ENCODE results near the gene SPATA17.
A peak's percentile ranks its signal among the peaks of the same experiment; 100 is the strongest.

Gene SPATA17

DNA sequence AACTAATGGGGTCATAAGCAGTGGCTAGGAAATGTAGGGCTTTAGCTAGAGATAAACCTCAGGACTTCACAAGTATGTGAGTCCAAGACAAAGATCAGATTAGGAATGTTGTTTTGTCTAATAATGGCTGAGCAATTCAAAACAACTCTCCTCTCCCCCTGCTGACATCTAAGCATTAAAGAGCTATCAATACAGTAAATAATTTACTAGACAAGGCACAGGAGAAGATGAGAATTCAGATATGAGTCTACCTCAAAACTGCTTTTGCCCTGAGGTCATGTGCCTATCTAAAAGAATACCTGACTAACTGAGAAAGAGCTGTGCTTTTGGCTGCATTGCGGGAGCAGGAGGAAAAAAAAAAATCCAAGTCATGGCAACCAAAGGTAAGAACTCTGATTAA lies 86.8 kb downstream of the SPATA17 start:
- Histone ChIP-seq H3K36me3 (no peaks in the 10 kb centered on the region), H3K9me3 (ENCODE audit: severe bottlenecking) (no peaks in the 10 kb centered on the region), H3K27ac (no peak overlapping the region), H3K27me3 (ENCODE audit: insufficient read depth, low read depth, severe bottlenecking) (no peaks in the 10 kb centered on the region), H3K4me3 (ENCODE audit: low read depth, low read length) (no peak overlapping the region)
- DNase-seq = no peak
- TF ChIP-seq, protein P1, sequence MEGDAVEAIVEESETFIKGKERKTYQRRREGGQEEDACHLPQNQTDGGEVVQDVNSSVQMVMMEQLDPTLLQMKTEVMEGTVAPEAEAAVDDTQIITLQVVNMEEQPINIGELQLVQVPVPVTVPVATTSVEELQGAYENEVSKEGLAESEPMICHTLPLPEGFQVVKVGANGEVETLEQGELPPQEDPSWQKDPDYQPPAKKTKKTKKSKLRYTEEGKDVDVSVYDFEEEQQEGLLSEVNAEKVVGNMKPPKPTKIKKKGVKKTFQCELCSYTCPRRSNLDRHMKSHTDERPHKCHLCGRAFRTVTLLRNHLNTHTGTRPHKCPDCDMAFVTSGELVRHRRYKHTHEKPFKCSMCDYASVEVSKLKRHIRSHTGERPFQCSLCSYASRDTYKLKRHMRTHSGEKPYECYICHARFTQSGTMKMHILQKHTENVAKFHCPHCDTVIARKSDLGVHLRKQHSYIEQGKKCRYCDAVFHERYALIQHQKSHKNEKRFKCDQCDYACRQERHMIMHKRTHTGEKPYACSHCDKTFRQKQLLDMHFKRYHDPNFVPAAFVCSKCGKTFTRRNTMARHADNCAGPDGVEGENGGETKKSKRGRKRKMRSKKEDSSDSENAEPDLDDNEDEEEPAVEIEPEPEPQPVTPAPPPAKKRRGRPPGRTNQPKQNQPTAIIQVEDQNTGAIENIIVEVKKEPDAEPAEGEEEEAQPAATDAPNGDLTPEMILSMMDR (IDR thresholded peaks at IDR 0.05; ENCODE audit: low read depth, low read length) = no peak

DNA sequence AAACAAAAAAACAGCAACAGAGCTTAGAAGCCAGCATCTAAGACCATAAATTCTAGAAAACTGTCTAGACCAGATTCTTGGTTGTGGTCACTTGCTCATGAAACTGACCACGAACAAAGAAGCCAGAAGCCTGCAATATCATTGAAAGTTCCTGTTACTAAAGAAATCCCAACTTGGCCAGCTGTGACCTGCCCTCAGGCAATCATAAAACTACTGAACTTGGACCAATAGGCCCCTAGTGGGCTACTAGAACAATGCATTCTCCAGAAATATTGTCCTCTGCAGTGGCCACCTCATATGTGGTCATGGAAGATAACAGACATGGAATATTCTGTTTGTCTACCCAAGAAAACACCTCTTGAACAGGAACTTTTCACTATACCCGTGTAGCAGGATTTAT lies 87.7 kb downstream of the SPATA17 start:
- H3K4me3 ChIP-seq (ENCODE audit: low read depth, low read length) = no peak overlapping the region
- DNase-seq = no peak
- TF ChIP-seq, protein P1 (IDR thresholded peaks at IDR 0.05; ENCODE audit: low read depth, low read length) = peak; percentile 28; the same call in 1 of the 2 replicates
- H3K27ac ChIP-seq = no peak overlapping the region
- no peaks in the 10 kb centered on the region for H3K36me3 ChIP-seq
- no peaks in the 10 kb centered on the region for H3K27me3 ChIP-seq (ENCODE audit: insufficient read depth, low read depth, severe bottlenecking)
- H3K9me3 ChIP-seq (ENCODE audit: severe bottlenecking) = no peaks in the 10 kb centered on the region

DNA sequence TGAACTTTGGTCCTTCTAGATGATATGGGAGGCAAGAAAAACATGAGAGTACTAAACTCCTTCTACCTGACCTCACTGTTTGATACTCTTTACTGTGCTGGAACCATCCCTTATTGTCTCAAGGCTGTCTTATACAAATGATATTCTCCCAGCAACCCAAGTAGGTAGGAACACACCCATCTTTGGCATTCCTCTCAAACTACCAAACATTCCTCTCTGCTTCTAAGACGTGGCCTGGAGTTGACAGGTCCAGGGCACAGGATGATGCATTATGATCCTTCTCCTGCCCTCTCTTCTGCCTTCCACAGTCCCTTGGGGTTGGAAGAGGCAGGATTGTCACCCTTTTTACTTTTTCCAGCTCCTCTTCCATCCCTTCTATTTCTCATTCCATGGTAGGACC lies 90.5 kb downstream of the SPATA17 start:
- H3K27ac ChIP-seq = no peak overlapping the region
- H3K9me3 ChIP-seq (ENCODE audit: severe bottlenecking) = no peaks in the 10 kb centered on the region
- no peaks in the 10 kb centered on the region for H3K36me3 ChIP-seq
- TF ChIP-seq, protein P1 (IDR thresholded peaks at IDR 0.05; ENCODE audit: low read depth, low read length) = no peak
- no peak overlapping the region for H3K4me3 ChIP-seq (ENCODE audit: low read depth, low read length)
- DNase-seq = no peak
- no peaks in the 10 kb centered on the region for H3K27me3 ChIP-seq (ENCODE audit: insufficient read depth, low read depth, severe bottlenecking)

DNA sequence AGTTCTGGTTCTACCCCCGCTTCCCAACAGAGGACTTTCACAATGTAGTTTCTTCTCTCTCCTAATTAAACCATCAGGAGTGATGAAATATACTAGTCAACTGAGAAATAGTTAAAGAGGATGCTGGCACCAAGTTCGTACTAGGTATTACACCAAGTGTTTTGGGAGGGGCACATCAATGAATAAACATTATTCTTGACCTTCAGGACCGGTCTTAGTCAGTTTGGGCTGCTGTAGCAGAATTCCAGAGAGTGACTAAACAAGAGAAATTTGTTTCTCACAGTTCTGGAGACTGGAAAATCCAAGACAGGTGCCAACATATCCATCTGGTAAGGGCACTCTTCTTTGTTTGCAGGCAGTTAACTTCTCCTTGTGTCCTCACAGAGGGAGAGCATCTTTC lies 103.8 kb downstream of the SPATA17 start:
- Histone ChIP-seq H3K36me3 (no peaks in the 10 kb centered on the region), H3K27ac (no peak overlapping the region), H3K9me3 (ENCODE audit: severe bottlenecking) (no peaks in the 10 kb centered on the region), H3K27me3 (ENCODE audit: insufficient read depth, low read depth, severe bottlenecking) (no peaks in the 10 kb centered on the region), H3K4me3 (ENCODE audit: low read depth, low read length) (no peak overlapping the region)
- TF ChIP-seq, protein P1 (IDR thresholded peaks at IDR 0.05; ENCODE audit: low read depth, low read length) = no peak
- no peak for DNase-seq

DNA sequence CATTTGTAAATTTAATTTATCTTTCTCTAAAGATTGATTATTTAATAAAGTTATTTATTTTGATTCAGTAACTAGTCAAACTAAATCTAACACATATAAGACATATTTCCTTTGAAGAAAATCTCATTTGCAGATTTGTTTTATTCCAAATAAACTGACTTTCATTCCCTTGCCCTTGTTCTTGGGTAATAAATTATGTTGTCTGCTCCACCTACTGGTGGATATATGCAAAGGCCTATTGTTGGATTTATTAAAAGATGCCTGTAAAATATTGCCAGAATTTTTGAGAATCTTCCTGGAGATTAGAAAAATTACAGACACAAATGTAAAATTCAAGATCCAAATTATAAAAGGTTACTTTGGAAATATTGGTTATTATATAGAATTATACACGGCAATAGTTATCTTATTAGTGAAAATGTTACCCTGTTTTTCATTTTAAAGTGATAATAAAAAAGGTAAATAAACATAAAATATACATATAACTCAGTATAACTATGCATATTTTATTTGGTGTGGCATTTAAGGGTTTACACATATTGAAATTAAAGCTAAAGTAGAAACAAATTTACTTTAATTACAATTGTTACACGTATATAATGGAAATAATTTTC lies 116.1 kb downstream of the SPATA17 start:
- Histone ChIP-seq H3K27me3 (ENCODE audit: insufficient read depth, low read depth, severe bottlenecking) (no peaks in the 10 kb centered on the region), H3K36me3 (no peaks in the 10 kb centered on the region), H3K9me3 (ENCODE audit: severe bottlenecking) (no peaks in the 10 kb centered on the region), H3K4me3 (ENCODE audit: low read depth, low read length) (no peak overlapping the region), H3K27ac (no peak overlapping the region)
- TF ChIP-seq, protein P1 (IDR thresholded peaks at IDR 0.05; ENCODE audit: low read depth, low read length) = peak; percentile 24; the same call in 1 of the 2 replicates
- DNase-seq = no peak

DNA sequence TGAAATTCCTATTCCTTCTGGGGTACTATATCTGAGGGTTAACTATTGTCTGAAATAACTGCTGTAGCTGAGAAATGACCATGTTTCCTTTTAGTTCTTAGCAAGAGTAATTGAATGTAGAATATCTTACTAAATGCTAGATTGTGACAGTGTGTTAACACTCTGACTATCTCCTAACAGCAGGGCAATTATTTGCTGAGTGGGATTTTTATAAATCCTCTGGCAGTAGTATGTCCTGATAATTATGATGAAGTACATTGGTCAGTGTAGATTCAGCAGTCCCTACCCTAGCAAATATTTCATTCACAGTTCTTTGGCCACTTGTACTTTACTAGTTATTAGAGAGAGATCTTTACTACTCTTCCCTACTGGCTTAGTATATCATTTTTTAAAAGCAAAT lies 138.6 kb downstream of the SPATA17 start:
- no peak for DNase-seq
- no peaks in the 10 kb centered on the region for H3K27me3 ChIP-seq (ENCODE audit: insufficient read depth, low read depth, severe bottlenecking)
- H3K36me3 ChIP-seq = no peaks in the 10 kb centered on the region
- no peaks in the 10 kb centered on the region for H3K9me3 ChIP-seq (ENCODE audit: severe bottlenecking)
- no peak overlapping the region for H3K4me3 ChIP-seq (ENCODE audit: low read depth, low read length)
- H3K27ac ChIP-seq = no peak overlapping the region
- TF ChIP-seq, protein P1 (IDR thresholded peaks at IDR 0.05; ENCODE audit: low read depth, low read length) = no peak
